ENCODE measurements around the gene ZMYND11.

Gene ZMYND11

GRCh38 chr10:106740-107139 is 28.5 kb upstream of the ZMYND11 start:
- H3K27ac ChIP-seq, result no peak overlapping the region
- TF ChIP-seq CTCF (IDR thresholded peaks at IDR 0.05) (no peak), ZFX (IDR thresholded peaks at IDR 0.05; ENCODE audit: borderline replicate concordance) (no peak)

- TF ChIP-seq ZFX (IDR thresholded peaks at IDR 0.05; ENCODE audit: borderline replicate concordance) (no peak), CTCF (IDR thresholded peaks at IDR 0.05) (no peak)
- H3K27ac ChIP-seq, result no peak overlapping the region
Observed at GRCh38 chr10:112246-112645, 23.0 kb upstream of the ZMYND11 start.

GRCh38 chr10:124874-125273 is 10.4 kb upstream of the ZMYND11 start:
- TF ChIP-seq CTCF (IDR thresholded peaks at IDR 0.05) (no peak), ZFX (IDR thresholded peaks at IDR 0.05; ENCODE audit: borderline replicate concordance) (no peak)
- H3K27ac ChIP-seq, result no peak overlapping the region

GRCh38 chr10:127612-128432 is 7.4 kb upstream of the ZMYND11 start:
- TF ChIP-seq CTCF (IDR thresholded peaks at IDR 0.05) (no peak), ZFX (IDR thresholded peaks at IDR 0.05; ENCODE audit: borderline replicate concordance) (no peak)
- no peak overlapping the region for H3K27ac ChIP-seq

- TF ChIP-seq CTCF (IDR thresholded peaks at IDR 0.05) (no peak), ZFX (IDR thresholded peaks at IDR 0.05; ENCODE audit: borderline replicate concordance) (no peak)
- H3K27ac ChIP-seq, result no peak overlapping the region
Observed at GRCh38 chr10:129810-130209, 5.4 kb upstream of the ZMYND11 start.

GRCh38 chr10:132946-133898 is 2.0 kb upstream of the ZMYND11 start:
- TF ChIP-seq CTCF (IDR thresholded peaks at IDR 0.05) (no peak), ZFX (IDR thresholded peaks at IDR 0.05; ENCODE audit: borderline replicate concordance) (no peak)
- H3K27ac ChIP-seq, result no peak overlapping the region
